Fibroblast of pulmonary artery (primary cell): Measurements from ENCODE around the gene HS2ST1.

Source experiments
- DNase-seq: peaks from one replicate; pipeline ENCODE4 v3.0.0-alpha.2; 2010; ENCODE audit warnings: low read depth
- H3K4me3 ChIP-seq: replicated peaks from 2 replicates; pipeline ENCODE4 v1.5.1; 2011; ENCODE audit warnings: low read depth, mild to moderate bottlenecking, control low read depth, low read length, moderate library complexity
- CTCF ChIP-seq: IDR thresholded peaks from 2 replicates; pipeline ENCODE4 v1.5.1; 2011; ENCODE audit warnings: mild to moderate bottlenecking, control low read depth, low read length, inconsistent platforms; ENCODE audit errors: missing control alignments

Gene HS2ST1

GRCh38 chr1:87030740-87031690 is 116.6 kb downstream of the HS2ST1 start:
- no peak for TF ChIP-seq CTCF

GRCh38 chr1:87034351-87034750 is 119.9 kb downstream of the HS2ST1 start:
- TF ChIP-seq CTCF = no peak
- no peak overlapping the region for H3K4me3 ChIP-seq
- no peak for DNase-seq

More at GRCh38 chr1:87030740-87031690, 116.6 kb downstream of the HS2ST1 start:
- H3K4me3 ChIP-seq = no peak overlapping the region
- no peak for DNase-seq

- TF ChIP-seq CTCF = no peak
- H3K4me3 ChIP-seq = no peak overlapping the region
- no peak for DNase-seq
Measured at GRCh38 chr1:87039096-87039495, 124.7 kb downstream of the HS2ST1 start.

GRCh38 chr1:87042111-87042811 is 127.8 kb downstream of the HS2ST1 start:
- TF ChIP-seq CTCF = no peak
- DNase-seq = peak; percentile 55
- H3K4me3 ChIP-seq = no peak overlapping the region

GRCh38 chr1:87044424-87044823 is 130.0 kb downstream of the HS2ST1 start:
- H3K4me3 ChIP-seq = no peak overlapping the region
- no peak for DNase-seq
- no peak for TF ChIP-seq CTCF

GRCh38 chr1:87044840-87045239 is 130.4 kb downstream of the HS2ST1 start:
- TF ChIP-seq CTCF = no peak
- DNase-seq = no peak
- H3K4me3 ChIP-seq = no peak overlapping the region
